Activated naive CD4-positive, alpha-beta T cell treated with Interleukin-2 at 50 U/mL for 16 hours (primary cell): Measurements from ENCODE around the gene TTC21A.

Experiments
- DNase-seq: peaks from one replicate; pipeline ENCODE4 v3.0.0-alpha.2; 2020

Gene TTC21A

GRCh38 chr3:39118931-39119660 is 11.6 kb downstream of the TTC21A start:
- DNase-seq, result no peak

GRCh38 chr3:39121621-39122020 is 14.1 kb downstream of the TTC21A start:
- DNase-seq, result no peak

GRCh38 chr3:39122813-39123212 is 15.3 kb downstream of the TTC21A start:
- no peak for DNase-seq

- DNase-seq, result no peak
Measured at GRCh38 chr3:39124876-39125840, 17.7 kb downstream of the TTC21A start.

GRCh38 chr3:39125841-39126500 is 18.5 kb downstream of the TTC21A start:
- no peak for DNase-seq

- peak; percentile 35 for DNase-seq
Measured at GRCh38 chr3:39126532-39127071, 19.1 kb downstream of the TTC21A start.

- DNase-seq, result no peak
Measured at GRCh38 chr3:39127269-39127907, 19.9 kb downstream of the TTC21A start.

GRCh38 chr3:39127908-39128304 is 20.4 kb downstream of the TTC21A start:
- DNase-seq, result no peak

- DNase-seq, result no peak
Measured at GRCh38 chr3:39128951-39129350, 21.5 kb downstream of the TTC21A start.

- DNase-seq, result no peak
Measured at GRCh38 chr3:39130026-39130425, 22.5 kb downstream of the TTC21A start.

- no peak for DNase-seq
Measured at GRCh38 chr3:39130693-39131265, 23.3 kb downstream of the TTC21A start.

- DNase-seq, result no peak
Measured at GRCh38 chr3:39132096-39133092, 24.9 kb downstream of the TTC21A start.

- no peak for DNase-seq
Measured at GRCh38 chr3:39133093-39133490, 25.6 kb downstream of the TTC21A start.

GRCh38 chr3:39133822-39134221 is 26.3 kb downstream of the TTC21A start:
- no peak for DNase-seq

- no peak for DNase-seq
Measured at GRCh38 chr3:39134305-39134704, 26.8 kb downstream of the TTC21A start.

GRCh38 chr3:39135170-39135805 is 27.8 kb downstream of the TTC21A start:
- no peak for DNase-seq

GRCh38 chr3:39136533-39137434 is 29.3 kb downstream of the TTC21A start:
- DNase-seq, result no peak

GRCh38 chr3:39137435-39137936 is 30.0 kb downstream of the TTC21A start:
- DNase-seq, result no peak
